ENCODE data around the gene ACTG1.

The ACTG1 gene

DNA sequence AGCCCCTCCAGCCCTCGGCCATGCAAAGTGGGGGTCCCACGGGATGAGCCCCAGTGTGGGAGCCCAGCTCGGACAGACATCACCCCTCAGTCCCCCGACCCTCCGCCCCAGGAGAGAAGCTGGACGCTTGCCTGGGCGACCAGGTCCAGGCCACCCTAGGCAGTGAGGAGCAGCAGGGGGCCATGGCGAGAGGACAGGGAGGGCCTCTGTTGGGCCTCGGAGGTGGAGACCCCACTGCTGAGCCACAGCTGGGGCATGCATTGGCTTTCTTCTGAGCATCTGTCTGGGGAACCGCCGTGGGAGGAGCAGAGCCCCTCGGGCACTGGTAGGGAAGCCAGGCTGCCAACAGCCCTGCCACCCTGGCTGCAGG is 13.0 kb downstream of the ACTG1 start:
- in situ Hi-C loops (cut with HindIII; ENCODE audit: low sequenced_read_pairs): no loop called here

DNA sequence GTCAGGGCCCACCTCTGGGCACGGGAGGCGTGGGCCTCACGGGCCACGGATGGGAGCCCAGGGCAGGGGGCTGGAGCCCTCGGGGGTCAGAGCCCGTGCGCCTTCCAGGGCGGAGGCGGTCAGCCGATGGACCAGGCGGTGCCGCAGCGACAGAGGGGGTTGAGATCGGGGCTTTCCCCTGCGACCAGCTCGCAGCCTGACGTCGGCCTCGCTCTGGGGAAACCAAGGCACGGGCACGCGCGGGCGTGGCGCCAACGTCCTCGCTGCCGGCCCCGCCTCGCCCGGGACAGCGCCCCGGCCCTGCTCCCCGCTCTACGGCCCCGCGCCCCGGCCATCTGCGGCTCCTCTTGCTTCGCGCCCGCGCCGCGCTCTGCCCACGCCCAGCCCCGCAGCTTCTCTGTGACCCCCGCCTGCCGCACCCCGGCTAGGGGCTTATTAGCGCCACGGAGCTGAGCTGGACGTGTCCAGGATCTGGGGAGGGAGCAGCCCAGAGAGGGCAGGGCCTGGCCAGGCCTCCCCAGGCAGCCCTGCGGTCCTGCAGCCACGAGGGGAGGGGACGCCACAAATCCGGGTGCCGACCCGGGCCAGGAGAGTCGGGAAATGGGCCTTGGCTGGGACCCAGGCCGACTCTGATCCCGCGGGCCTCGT is 13.5 kb downstream of the ACTG1 start:
- in situ Hi-C loops (cut with HindIII; ENCODE audit: low sequenced_read_pairs): no loop called here

GRCh38 chr17:81494626-81495377 is 17.8 kb downstream of the ACTG1 start:
- in situ Hi-C loops (cut with HindIII; ENCODE audit: low sequenced_read_pairs): no loop called here

DNA sequence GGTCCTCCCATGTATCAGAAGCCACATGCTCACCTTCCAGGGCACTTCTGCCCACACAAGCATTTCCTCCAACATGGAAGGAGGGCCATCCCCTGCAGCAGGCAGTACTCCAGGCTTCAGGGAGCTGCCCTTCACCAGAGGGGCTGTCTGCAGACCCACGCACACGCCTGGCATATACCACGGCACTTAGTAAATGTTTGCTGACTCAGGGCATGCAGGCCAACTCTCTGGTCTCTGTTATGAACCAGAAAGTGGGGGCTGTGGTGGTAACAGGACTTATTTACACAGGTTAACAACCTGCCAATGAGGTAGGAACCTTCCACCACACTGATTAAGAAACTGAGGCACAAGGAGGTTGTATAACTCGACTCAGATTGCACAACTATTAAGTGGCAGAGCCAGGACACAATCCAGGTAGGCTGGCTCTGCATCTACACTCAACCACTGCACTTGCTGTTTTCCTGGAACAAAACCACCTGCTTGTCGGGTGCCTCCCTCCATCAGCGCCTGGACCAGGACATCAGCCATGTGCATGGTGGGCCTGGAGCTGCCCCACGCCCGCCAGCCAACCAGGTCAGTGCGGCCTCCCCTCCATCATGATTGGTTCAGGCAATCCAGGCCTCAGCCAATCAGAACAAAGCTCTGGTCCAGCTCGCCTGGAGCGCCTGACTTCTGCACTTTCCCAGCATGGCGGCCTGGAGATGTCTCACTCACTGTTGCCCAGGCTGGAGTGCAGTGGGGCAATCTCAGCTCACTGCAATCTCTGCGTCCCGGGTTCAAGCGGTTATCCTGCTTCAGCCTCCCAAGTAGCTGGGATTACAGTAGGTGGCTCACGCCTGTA is 19.2 kb downstream of the ACTG1 start:
- in situ Hi-C loops (cut with HindIII; ENCODE audit: low sequenced_read_pairs): no loop called here

GRCh38 chr17:81492706-81493105 is 19.9 kb downstream of the ACTG1 start:
- in situ Hi-C loops (cut with HindIII; ENCODE audit: low sequenced_read_pairs): no loop called here

DNA sequence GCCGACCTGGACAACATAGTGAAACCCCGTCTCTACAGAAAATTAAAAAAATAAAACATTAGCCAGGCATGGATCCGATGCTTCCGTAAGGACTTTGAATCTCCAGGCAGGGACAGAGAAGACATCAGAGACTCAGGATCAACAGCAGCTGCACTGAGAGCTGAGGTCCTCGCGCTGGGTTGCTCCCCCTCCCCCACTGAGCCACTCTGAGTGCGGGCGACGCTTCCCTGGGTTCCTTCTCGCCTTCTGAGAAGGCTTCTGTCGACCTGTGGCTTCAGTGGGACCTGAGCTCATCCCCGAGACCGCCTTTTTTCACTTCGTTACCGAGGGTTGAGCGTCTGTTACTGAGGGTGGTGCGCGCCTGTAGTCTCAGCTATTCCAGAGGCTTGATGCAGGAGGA is 20.4 kb downstream of the ACTG1 start:
- in situ Hi-C loops (cut with HindIII; ENCODE audit: low sequenced_read_pairs): no loop called here

GRCh38 chr17:81491761-81492160 is 20.8 kb downstream of the ACTG1 start:
- in situ Hi-C loops (cut with HindIII; ENCODE audit: low sequenced_read_pairs): no loop called here

DNA sequence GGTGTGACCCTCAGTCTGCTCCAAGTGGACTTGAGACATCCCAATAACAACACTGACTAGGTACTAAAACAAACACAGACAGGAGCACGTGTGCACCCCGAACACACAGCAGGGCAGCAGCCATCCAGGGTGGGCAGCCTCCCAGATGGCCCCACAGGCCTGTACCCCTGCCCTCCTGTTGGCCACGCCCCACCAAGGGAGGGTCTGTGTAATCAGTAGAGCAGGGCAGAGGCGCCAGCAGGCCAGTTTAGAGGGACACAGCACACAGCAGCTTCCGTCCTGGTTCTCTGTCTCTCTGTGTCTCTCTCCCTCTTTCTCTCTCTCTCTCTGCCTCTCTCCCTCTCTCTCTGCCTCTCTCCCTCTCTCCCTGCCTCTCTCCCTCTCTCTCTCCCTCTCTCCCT is 21.4 kb downstream of the ACTG1 start:
- in situ Hi-C loops (cut with HindIII; ENCODE audit: low sequenced_read_pairs): no loop called here

DNA sequence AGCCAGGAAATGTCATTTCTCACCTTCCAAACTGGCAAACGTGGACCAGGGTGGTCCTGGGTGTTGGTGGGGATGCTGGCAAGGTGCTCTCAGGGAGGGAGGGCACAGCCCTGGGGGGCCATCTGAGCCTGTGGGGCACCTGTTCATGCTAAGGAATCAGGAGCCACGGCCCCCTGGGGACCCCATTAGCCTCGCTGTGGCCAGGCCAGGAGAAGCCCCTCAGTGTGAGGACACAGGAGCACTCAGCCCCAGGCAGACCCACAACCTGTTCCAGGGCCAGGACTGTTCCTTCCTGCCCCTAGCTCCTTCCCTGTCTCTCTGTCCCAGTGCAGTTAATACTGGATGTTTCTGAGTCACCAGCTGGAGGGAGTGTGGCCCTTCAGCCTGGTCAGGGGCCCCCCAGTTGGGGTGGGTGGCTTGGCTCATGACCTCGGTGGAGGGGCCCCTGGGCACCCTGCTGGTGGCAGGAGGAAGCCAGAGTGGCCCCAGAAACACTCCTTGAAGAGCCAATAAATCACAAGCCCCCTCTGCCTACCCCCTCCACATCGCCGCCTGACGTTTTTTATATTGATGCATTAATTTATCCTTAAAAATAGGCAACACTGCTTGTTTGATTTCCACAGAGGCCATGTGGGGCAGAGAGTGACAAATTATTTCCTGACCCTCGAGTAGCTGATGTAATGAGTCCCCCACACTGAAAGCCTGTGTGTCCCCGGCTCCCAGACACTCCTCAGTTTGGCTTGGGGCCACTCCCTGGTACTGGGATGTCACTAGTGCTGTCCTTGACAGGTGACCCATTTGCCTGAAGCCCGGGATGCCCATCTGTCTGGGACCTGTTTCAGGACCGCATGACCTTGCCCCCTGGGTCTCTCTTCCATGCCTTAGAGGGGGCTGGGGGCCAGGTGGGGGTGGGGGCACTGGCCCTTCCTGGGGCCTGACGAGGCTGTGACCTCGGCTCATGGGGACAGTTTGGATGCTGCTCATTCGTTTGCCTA is 22.3 kb downstream of the ACTG1 start:
- in situ Hi-C loops (cut with HindIII; ENCODE audit: low sequenced_read_pairs): no loop called here

DNA sequence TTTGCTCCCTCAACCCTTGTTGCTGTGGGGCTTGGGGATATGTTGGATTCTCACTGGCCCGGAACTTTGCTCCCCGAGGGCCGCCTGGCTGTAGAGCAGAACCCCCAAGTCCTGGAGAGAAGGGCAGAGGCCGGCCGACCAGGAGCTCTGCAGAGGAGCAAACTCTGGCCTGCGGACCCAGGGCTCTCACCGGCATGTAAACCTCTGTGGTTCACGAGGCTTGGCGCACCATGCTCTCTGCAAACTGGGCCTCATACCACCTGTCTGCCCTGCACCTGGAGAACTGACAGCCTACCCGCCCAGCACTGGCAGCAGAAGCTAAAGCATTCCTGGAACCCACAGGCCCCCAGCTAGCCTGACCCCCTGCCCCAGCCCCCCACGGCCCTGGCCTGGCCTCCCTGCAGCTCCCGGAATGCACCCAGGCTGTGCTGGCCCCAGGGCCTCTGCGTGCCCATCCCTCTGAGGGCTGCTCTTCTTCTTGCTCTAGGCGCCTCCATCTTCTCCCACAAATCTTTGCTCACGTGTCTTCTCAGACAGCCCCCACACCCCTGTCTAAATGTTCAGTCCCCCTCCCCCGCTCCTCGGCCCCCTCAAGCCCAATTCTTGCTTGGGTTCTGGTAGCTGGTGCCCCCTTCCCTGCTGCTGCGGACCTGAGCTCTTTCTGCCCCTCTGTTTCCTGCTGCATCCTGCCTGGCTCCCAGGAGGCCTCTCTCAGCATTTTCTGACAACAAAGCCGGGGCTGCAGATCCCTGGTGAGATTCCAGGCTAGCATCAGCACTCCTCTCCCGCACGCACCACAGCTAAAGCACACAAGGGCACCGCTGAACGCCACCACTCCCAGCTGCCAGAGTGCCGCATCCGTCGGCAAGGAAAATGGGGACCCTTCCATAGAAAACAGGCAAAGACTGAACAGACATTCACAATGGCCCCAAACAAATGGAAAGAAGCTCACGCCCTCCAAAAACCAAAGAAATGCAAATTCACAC is 23.3 kb downstream of the ACTG1 start:
- in situ Hi-C loops (cut with HindIII; ENCODE audit: low sequenced_read_pairs): no loop called here

GRCh38 chr17:81488276-81488860 is 24.2 kb downstream of the ACTG1 start:
- in situ Hi-C loops (cut with HindIII; ENCODE audit: low sequenced_read_pairs): no loop called here

DNA sequence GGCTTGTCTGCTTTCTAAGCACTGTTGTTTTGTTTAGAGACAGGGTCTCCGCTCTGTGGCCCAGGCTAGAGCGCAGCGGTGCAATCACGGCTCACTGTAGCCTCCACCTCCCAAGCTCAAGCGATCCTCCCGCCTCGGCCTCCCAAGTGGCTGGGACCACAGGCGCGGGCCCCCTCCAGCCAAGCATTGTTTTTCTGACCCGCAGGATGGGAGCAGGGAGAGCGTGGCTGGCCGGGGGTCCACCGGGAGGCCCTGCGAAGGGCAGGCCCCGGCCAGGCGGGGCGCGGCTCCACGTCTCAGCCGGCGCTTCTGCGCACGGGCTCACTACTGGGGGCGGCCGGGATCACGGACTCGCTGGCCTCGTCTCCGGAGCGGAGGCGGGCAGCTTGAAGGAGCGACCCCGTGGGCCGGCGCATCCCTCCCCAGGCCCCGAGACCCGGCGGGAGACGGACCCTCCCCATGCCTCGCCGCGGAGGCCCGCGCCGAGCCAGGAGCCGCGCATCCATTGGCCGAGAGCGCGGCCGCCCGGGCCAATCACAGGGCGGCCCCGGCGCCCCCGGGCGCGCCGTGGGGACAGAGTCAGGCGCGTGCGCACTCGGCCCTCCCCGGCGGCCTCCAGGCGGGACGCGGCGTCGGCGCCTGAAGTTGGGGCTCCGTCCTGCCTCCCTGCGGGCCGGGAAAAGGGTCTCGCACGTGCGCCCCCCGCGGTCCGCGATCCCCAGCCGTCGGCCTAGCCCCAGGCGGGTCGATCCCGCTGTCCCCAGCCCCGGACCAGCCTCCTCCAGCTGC is 24.9 kb downstream of the ACTG1 start:
- in situ Hi-C loops (cut with HindIII; ENCODE audit: low sequenced_read_pairs): no loop called here

GRCh38 chr17:81487089-81487486 is 25.5 kb downstream of the ACTG1 start:
- in situ Hi-C loops (cut with HindIII; ENCODE audit: low sequenced_read_pairs): no loop called here

DNA sequence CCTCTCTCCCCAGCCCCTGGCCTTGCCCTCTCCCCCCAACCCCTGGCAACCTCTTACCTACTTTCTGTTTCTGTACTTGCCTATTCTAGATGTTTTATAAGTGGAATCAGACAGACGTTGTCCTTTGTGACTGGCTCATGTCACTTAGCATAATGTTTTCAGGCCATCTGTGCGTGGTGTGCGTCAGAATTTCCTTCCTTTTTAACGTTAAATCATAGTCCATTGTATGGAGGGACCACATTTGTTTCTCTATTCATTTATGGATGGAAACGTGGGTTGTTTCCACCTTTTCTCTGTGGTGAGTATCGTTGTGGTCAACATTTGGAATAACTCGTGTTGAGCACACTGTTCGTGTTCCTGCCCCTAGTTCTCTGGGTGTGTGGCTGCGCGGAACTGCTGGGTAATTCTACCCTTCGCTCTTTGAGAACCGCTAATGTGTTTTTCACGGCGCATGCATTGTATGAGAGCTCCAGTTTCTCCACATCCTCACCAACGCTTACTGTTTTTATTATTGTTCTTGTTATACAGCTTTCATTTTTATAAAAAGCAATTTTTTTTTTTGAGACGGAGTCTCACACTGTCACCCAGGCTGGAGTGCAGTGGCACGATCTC is 26.3 kb downstream of the ACTG1 start:
- in situ Hi-C loops (cut with HindIII; ENCODE audit: low sequenced_read_pairs): no loop called here

DNA sequence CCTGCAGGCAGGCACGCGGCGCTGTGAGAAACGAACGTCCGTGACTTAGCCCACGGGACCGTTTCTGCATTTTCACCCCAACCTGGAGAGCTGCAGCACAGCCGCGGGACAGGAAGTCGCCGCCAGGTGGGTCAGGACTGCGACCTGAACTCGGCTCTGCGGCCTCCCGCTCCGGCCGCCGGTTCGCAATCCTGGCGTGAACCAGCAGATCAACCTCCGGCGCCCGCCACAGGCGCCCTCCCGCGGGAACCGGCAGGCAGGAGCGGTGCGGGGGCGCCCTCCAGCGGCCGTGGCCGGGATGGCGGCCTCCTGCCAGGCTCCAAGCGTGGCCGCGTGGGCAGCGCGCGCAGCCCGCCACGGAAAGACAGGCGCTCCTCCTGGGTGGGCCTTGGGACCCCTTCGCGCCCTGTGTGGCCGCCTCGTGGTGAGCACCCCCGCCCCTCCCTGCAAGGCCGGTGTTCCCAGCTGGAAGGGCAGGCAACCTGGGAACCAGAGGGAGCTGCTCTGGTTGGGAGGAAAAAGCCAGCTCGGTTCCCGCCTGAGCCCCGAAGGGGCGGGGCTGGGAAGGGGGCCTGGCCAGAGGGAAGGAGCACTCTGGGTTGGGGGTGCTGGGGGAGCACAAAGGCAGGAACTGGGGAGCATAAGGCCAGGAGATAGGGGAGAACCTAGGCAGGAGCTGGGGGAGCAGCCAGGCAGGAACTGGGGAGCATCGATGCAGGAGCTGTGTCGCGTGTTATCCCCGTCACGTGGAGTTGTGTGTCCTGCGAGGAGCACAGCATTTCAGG is 28.2 kb downstream of the ACTG1 start:
- in situ Hi-C loops (cut with HindIII; ENCODE audit: low sequenced_read_pairs): no loop called here

DNA sequence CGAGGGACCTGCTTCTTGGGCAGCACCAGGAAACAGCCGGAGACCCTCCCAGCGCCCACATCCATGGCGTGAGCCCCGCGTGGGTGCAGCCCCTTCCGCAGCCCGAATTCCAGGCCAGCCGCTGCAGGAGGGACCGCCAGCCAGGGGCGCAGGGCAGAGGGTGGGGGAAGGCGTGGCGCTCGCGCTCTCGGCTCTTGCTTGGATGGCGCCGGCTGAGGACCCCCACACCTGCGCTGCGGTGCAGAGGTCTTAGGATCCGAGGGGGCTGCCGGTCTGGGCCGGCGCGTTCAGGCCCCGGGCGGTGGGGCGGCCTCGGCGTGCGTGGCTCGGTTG is 28.8 kb downstream of the ACTG1 start:
- in situ Hi-C loops (cut with HindIII; ENCODE audit: low sequenced_read_pairs): no loop called here
